Ishikawa (cell line): ENCODE results near the gene LILRA1.

Experiments
- CREB1 ChIP-seq: IDR thresholded peaks from 2 replicates; pipeline ENCODE4 v1.6.1; 2012; ENCODE audit warnings: low read depth
- EGR1 ChIP-seq: IDR thresholded peaks from 2 replicates; pipeline ENCODE4 v1.6.1; 2012
- EP300 ChIP-seq: IDR thresholded peaks from 2 replicates; pipeline ENCODE4 v1.6.1; 2012; ENCODE audit warnings: borderline replicate concordance
- FOXM1 ChIP-seq: IDR thresholded peaks from 2 replicates; pipeline ENCODE4 v1.6.1; 2012; ENCODE audit warnings: low read depth, borderline replicate concordance
- NFIC ChIP-seq: IDR thresholded peaks from 2 replicates; pipeline ENCODE4 v1.6.1; 2012
- RAD21 ChIP-seq: IDR thresholded peaks from 2 replicates; pipeline ENCODE4 v1.6.1; 2012; ENCODE audit warnings: low read depth
- TAF1 ChIP-seq: IDR thresholded peaks from 2 replicates; pipeline ENCODE4 v1.6.1; 2012; ENCODE audit warnings: low read depth, mild to moderate bottlenecking
- TF ChIP-seq, protein P1 (sequence below): IDR thresholded peaks from 2 replicates; pipeline ENCODE4 v1.6.1; 2012
- TF ChIP-seq, protein P2 (sequence below): IDR thresholded peaks from 2 replicates; pipeline ENCODE4 v1.6.1; 2012; ENCODE audit warnings: low read depth, mild to moderate bottlenecking
- TF ChIP-seq, protein P3 (sequence below): IDR thresholded peaks from 2 replicates; pipeline ENCODE4 v1.6.1; 2012

DNA sequence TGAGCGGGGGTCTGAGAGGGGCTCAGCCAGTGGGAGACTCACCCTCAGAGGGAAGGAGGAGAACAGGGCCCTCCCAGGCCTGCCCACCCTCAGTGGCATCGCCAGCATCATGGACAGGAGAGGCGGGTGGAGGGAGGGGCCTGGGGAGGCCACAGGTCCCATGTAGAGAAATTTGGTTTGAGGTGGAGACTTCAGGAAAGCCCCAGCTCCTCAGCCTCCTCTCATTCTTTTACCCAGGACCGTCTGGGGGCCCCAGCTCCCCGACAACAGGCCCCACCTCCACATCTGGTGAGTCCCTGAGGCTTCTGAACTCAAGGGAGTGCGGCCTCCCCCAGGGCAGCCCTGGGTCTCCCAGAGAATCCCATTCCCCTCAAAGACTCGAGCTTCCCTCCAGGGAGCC, 40.0 kb downstream of the LILRA1 start:
- TF ChIP-seq, protein P1, sequence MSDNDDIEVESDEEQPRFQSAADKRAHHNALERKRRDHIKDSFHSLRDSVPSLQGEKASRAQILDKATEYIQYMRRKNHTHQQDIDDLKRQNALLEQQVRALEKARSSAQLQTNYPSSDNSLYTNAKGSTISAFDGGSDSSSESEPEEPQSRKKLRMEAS = no peak
- TF ChIP-seq TAF1 (no peak), EP300 (no peak), RAD21 (no peak), FOXM1 (no peak), CREB1 (no peak), NFIC (no peak), EGR1 (no peak)
- TF ChIP-seq, protein P2, sequence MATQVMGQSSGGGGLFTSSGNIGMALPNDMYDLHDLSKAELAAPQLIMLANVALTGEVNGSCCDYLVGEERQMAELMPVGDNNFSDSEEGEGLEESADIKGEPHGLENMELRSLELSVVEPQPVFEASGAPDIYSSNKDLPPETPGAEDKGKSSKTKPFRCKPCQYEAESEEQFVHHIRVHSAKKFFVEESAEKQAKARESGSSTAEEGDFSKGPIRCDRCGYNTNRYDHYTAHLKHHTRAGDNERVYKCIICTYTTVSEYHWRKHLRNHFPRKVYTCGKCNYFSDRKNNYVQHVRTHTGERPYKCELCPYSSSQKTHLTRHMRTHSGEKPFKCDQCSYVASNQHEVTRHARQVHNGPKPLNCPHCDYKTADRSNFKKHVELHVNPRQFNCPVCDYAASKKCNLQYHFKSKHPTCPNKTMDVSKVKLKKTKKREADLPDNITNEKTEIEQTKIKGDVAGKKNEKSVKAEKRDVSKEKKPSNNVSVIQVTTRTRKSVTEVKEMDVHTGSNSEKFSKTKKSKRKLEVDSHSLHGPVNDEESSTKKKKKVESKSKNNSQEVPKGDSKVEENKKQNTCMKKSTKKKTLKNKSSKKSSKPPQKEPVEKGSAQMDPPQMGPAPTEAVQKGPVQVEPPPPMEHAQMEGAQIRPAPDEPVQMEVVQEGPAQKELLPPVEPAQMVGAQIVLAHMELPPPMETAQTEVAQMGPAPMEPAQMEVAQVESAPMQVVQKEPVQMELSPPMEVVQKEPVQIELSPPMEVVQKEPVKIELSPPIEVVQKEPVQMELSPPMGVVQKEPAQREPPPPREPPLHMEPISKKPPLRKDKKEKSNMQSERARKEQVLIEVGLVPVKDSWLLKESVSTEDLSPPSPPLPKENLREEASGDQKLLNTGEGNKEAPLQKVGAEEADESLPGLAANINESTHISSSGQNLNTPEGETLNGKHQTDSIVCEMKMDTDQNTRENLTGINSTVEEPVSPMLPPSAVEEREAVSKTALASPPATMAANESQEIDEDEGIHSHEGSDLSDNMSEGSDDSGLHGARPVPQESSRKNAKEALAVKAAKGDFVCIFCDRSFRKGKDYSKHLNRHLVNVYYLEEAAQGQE = no peak
- TF ChIP-seq, protein P3, sequence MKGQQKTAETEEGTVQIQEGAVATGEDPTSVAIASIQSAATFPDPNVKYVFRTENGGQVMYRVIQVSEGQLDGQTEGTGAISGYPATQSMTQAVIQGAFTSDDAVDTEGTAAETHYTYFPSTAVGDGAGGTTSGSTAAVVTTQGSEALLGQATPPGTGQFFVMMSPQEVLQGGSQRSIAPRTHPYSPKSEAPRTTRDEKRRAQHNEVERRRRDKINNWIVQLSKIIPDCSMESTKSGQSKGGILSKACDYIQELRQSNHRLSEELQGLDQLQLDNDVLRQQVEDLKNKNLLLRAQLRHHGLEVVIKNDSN = no peak
